H1 (cell line): ENCODE results near the gene AHDC1. TPM values are rescaled to one million over a fixed set of nuclear protein-coding genes. Genes with fewer than 3 reads are reported as not detected.

Experiments
- BACH1 ChIP-seq: IDR thresholded peaks from 2 replicates; pipeline ENCODE4 v1.6.1; 2012; ENCODE audit warnings: low read length, improper control_type of control experiment
- CTCF ChIP-seq, 3 experiments: IDR thresholded peaks; 1 replicate in 2 of 3; 2 replicates in 1 of 3; pipeline versions ENCODE4 v1.5.1 to v1.6.1; 2011; ENCODE audit warnings: low read length in 3 of 3, mild to moderate bottlenecking in 3 of 3, inconsistent platforms in 2 of 3, low read depth in 1 of 3, moderate library complexity in 1 of 3; ENCODE audit not compliant: insufficient read depth in 1 of 3; ENCODE audit errors: control extremely low read depth in 1 of 3
- E2F6 ChIP-seq: IDR thresholded peaks from 2 replicates; pipeline ENCODE4 v1.6.1; 2012; ENCODE audit warnings: inconsistent platforms
- GABPA ChIP-seq: IDR thresholded peaks from 2 replicates; pipeline ENCODE4 v1.6.1; 2011; ENCODE audit warnings: mild to moderate bottlenecking, low read length, moderate library complexity, borderline replicate concordance; ENCODE audit not compliant: insufficient read depth
- NRF1 ChIP-seq: IDR thresholded peaks from 2 replicates; pipeline ENCODE4 v1.6.1; 2011; ENCODE audit warnings: mild to moderate bottlenecking, low read depth, low read length, improper control_type of control experiment
- RXRA ChIP-seq: IDR thresholded peaks from 2 replicates; pipeline ENCODE4 v1.6.1; 2011; ENCODE audit warnings: low read depth, mild to moderate bottlenecking, low read length, moderate library complexity; ENCODE audit not compliant: insufficient read depth
- SRF ChIP-seq: IDR thresholded peaks from 2 replicates; pipeline ENCODE4 v1.6.1; 2011; ENCODE audit warnings: mild to moderate bottlenecking, low read depth, low read length, moderate library complexity
- TAF7 ChIP-seq: optimal IDR thresholded peaks from 2 replicates; pipeline ENCODE3; 2011; ENCODE audit warnings: low read depth, mild to moderate bottlenecking, inconsistent platforms, low read length, moderate library complexity, borderline replicate concordance
- polyA plus RNA-seq, 7 experiments: library from polyadenylated mRNA; depleted of rRNA in 3 of 7; stranded (reverse) in 5 of 7; unstranded in 2 of 7; fragments of >200 nt in 5 of 7; fragments of 200-250 nt in 2 of 7; gene quantifications; 1 replicate in 5 of 7; 2 replicates in 1 of 7; 4 replicates in 1 of 7; pipeline versions ENCODE4 v1.2.1 to v1.2.3, GENCODE V29; 2011 to 2013; ENCODE audit warnings: missing spikeins in 2 of 7, mixed read lengths in 2 of 7
- total RNA-seq: library from RNA; stranded (reverse); fragmentation: NEBNext Ultra II Directional; extraction: Animal tissue kit (Norgen Biotek cat#: 25700); gene quantifications from 2 replicates; pipeline ENCODE4 v1.2.1, GENCODE V29; 2021
- TF ChIP-seq, protein P1 (sequence below): IDR thresholded peaks from 2 replicates; pipeline ENCODE4 v1.6.1; 2011; ENCODE audit warnings: low read length, improper control_type of control experiment

Gene AHDC1
- total and polyA plus RNA-seq, 2 of the 8 experiments (the other 6 are each of a cell fraction or from before 2014, with no cell fraction given) = 4.4 to 35.1 TPM

- TF ChIP-seq E2F6 = no peak
- no peak for TF ChIP-seq CTCF (IDR thresholded peaks at IDR 0.05; ENCODE audit: control extremely low read depth in 1 of 3, insufficient read depth in 1 of 3, low read depth in 1 of 3, low read length in 3 of 3)
- TF ChIP-seq SRF = no peak
- TF ChIP-seq, protein P1, sequence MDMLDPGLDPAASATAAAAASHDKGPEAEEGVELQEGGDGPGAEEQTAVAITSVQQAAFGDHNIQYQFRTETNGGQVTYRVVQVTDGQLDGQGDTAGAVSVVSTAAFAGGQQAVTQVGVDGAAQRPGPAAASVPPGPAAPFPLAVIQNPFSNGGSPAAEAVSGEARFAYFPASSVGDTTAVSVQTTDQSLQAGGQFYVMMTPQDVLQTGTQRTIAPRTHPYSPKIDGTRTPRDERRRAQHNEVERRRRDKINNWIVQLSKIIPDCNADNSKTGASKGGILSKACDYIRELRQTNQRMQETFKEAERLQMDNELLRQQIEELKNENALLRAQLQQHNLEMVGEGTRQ = no peak
- no peak for TF ChIP-seq NRF1
- TF ChIP-seq GABPA = no peak
- TF ChIP-seq BACH1 = no peak
- no peak for TF ChIP-seq TAF7
- no peak for TF ChIP-seq RXRA
These were observed 36.0 kb downstream of the AHDC1 start (continued) for GRCh38 chr1:27567971-27568299.
